Measurements from ENCODE around the gene ZNF780B. TPM values are rescaled to one million over a fixed set of nuclear protein-coding genes. Genes with fewer than 3 reads are reported as not detected.
A peak's percentile ranks its signal among the peaks of the same experiment; 100 is the strongest.

ZNF780B gene
- total RNA-seq, 2 donors from 2014 or later, result 8.3 to 12.5 TPM

GRCh38 chr19:40005691-40006272 is 50.2 kb downstream of the ZNF780B start:
- Histone ChIP-seq H3K27ac (no peak overlapping the region), H3K27me3 (no peaks in the 10 kb centered on the region), H3K4me1 (no peaks in the 10 kb centered on the region), H3K36me3 (replicated peaks in 1 of 2; ENCODE audit: insufficient read depth in 1 of 2, low read depth in 2 of 2) (peaks cover 2 to 3% of the 10 kb centered on the region in 2 donors), H3K9me3 (no peaks in the 10 kb centered on the region), H3K4me3 (no peak overlapping the region)
- TF ChIP-seq CTCF (IDR thresholded peaks at IDR 0.05) (no peak), POLR2A (IDR thresholded peaks at IDR 0.05) (no peak)
- 91 to 93% methylated on average over 4 of the region's 4 CpGs for WGBS, 2 donors
- intact Hi-C loops (cut with DNase I), result no loop called here
- DNase-seq (no peak), ATAC-seq (no peak)

- no peak for DNase-seq
Observed at GRCh38 chr19:39998501-39998900, 57.5 kb downstream of the ZNF780B start.

GRCh38 chr19:39997638-39998216 is 58.3 kb downstream of the ZNF780B start:
- H3K27me3 ChIP-seq, result no peaks in the 10 kb centered on the region
- 53 to 64% methylated on average over 5 of the region's 5 CpGs for WGBS, 2 donors
- no peaks in the 10 kb centered on the region for H3K36me3 ChIP-seq (replicated peaks in 1 of 2; ENCODE audit: insufficient read depth in 1 of 2, low read depth in 2 of 2)
- peak overlapping the region in 1 of 2 donors; percentile 72 for H3K4me3 ChIP-seq
- TF ChIP-seq POLR2A (IDR thresholded peaks at IDR 0.05), result no peak
- no peak for TF ChIP-seq CTCF (IDR thresholded peaks at IDR 0.05)
- H3K9me3 ChIP-seq, result no peaks in the 10 kb centered on the region
- no peak for DNase-seq
- intact Hi-C loops (cut with DNase I), result no loop called here
- no peak for ATAC-seq
- peaks cover 15% of the 10 kb centered on the region for H3K4me1 ChIP-seq
- peak overlapping the region; percentile 62 to 85 (median 75) for H3K27ac ChIP-seq

More at GRCh38 chr19:39998501-39998900, 57.5 kb downstream of the ZNF780B start:
- Histone ChIP-seq H3K27me3 (no peaks in the 10 kb centered on the region), H3K4me1 (peaks cover 15% of the 10 kb centered on the region), H3K27ac (no peak overlapping the region), H3K36me3 (replicated peaks in 1 of 2; ENCODE audit: insufficient read depth in 1 of 2, low read depth in 2 of 2) (no peaks in the 10 kb centered on the region), H3K4me3 (no peak overlapping the region), H3K9me3 (no peaks in the 10 kb centered on the region)
- TF ChIP-seq POLR2A (IDR thresholded peaks at IDR 0.05) (no peak), CTCF (IDR thresholded peaks at IDR 0.05) (no peak)
- intact Hi-C loops (cut with DNase I), result no loop called here
- WGBS, 2 donors, result 89% methylated on average over 4 of the region's 4 CpGs
- ATAC-seq, result no peak

- Histone ChIP-seq H3K4me3 (peak within 1 kb of the TSS; percentile 66 to 72), H3K4me1 (peaks cover 15% of the 10 kb centered on the region), H3K36me3 (replicated peaks in 1 of 2; ENCODE audit: insufficient read depth in 1 of 2, low read depth in 2 of 2) (no peaks in the 10 kb centered on the region), H3K9me3 (no peaks in the 10 kb centered on the region), H3K27ac (peak within 1 kb of the TSS; percentile 62 to 85 (median 75)), H3K27me3 (no peaks in the 10 kb centered on the region)
- TF ChIP-seq CTCF (IDR thresholded peaks at IDR 0.05), result peak in 1 of 7 experiments; percentile 8
- peak; percentile 47 to 89 (median 87) for TF ChIP-seq POLR2A (IDR thresholded peaks at IDR 0.05)
- DNase-seq (peak; percentile 86 to 92 (median 88)), ATAC-seq (peak; percentile 96)
- 2 to 3% methylated on average over 27 to 53 of the region's 53 CpGs for WGBS, 2 donors
- intact Hi-C loops (cut with DNase I), result no loop called here
Observed at GRCh38 chr19:39996811-39997637, 59.0 kb downstream of the ZNF780B start, which contains the start of gene ZNF546. Gene ZNF546 (plus strand): TSS chr19:39997060. CDS start chr19:39998327, 1,267 bp downstream.
